ENCODE measurements around the gene RNF7. TPM values are rescaled to one million over a fixed set of nuclear protein-coding genes. Genes with fewer than 3 reads are reported as not detected.
A peak's percentile ranks its signal among the peaks of the same experiment; 100 is the strongest.
"Not testable (repeated sequence)": the region's sequence is repeated elsewhere in the genome, so short reads cannot be mapped to it uniquely, and the experiment has no call there.

The RNF7 gene
- polyA plus RNA-seq, 3 donors from 2014 or later, result 137 to 168 (median 160) TPM

DNA sequence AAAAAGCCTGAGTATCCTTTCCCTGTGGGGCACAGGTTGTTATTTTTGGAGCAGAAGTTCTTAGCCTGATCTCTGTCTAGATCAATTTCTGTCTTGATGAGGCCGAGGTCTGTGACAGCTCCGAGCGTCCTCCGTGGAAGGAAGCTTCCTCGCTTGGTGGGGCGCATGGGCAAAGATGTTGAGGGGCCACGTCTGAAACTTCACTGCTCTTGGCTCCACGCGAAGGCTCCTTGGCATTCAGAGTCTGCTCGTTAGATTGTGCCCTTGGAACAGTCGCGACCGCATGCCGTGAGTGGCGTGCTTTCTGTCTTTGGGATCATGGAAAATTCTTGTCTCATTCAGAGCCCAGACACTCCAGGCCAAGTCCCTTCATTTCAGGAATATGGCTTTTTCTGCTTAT is 38.8 kb downstream of the RNF7 start:
- Mint-ChIP-seq H3K4me1 (no peaks in the 10 kb centered on the region), H3K4me3 (no peak overlapping the region), H3K9me3 (no peaks in the 10 kb centered on the region), H3K27me3 (ENCODE audit: low read depth in 3 of 3) (peaks cover 0 to 4% (median 4%) of the 10 kb centered on the region in 3 donors), H3K27ac (no peak overlapping the region), H3K36me3 (peaks cover 0 to 4% (median 4%) of the 10 kb centered on the region in 3 donors)
- no peak for DNase-seq

DNA sequence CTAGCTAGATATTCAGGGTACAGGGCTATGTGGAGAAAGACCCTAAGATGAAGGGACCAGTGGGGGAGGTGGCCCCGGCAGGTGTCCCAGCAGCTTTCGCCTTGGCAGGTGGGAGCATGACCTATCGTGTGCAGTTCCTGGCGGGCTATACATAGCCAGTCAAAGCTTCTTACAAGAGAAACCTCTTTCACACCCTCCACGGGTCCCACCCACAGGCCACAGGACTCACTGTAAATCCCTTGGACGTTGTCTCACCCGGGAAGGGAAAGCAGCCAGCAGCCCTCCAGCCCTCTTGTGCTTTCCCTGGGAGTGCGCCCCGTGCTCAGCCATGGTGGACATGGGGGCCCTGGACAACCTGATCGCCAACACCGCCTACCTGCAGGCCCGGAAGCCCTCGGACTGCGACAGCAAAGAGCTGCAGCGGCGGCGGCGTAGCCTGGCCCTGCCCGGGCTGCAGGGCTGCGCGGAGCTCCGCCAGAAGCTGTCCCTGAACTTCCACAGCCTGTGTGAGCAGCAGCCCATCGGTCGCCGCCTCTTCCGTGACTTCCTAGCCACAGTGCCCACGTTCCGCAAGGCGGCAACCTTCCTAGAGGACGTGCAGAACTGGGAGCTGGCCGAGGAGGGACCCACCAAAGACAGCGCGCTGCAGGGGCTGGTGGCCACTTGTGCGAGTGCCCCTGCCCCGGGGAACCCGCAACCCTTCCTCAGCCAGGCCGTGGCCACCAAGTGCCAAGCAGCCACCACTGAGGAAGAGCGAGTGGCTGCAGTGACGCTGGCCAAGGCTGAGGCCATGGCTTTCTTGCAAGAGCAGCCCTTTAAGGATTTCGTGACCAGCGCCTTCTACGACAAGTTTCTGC is 40.1 kb downstream of the RNF7 start:
- no peaks in the 10 kb centered on the region for H3K4me1 Mint-ChIP-seq
- H3K27me3 Mint-ChIP-seq (ENCODE audit: low read depth in 3 of 3), result peaks cover 0 to 4% (median 4%) of the 10 kb centered on the region in 3 donors
- H3K27ac Mint-ChIP-seq, result no peak overlapping the region
- no peak for DNase-seq
- no peak overlapping the region for H3K4me3 Mint-ChIP-seq
- H3K9me3 Mint-ChIP-seq, result no peaks in the 10 kb centered on the region
- peaks cover 0 to 4% (median 4%) of the 10 kb centered on the region in 3 donors for H3K36me3 Mint-ChIP-seq

DNA sequence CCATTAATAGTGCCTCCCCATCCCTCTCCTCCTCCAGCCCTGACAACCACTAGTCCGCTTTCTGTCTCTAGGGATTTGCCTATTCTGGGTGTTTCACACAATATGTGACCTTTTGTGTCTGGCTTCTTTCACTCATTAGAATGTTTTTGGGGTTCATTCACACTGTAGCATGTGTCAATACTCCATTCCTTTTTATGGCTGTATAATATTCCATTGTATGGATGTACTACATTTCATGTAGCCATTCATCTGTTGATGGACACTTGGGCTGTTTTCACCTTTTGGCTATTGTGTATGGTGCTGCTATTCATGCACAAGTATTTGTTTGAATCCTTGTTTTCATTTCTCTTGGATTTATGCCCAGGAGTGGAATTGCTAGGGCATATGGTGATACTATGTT is 41.6 kb downstream of the RNF7 start:
- Mint-ChIP-seq H3K9me3 (no peaks in the 10 kb centered on the region), H3K27ac (no peak overlapping the region), H3K4me1 (no peaks in the 10 kb centered on the region), H3K4me3 (no peak overlapping the region), H3K36me3 (peaks cover 4% of the 10 kb centered on the region in 3 donors), H3K27me3 (ENCODE audit: low read depth in 3 of 3) (peaks cover 0 to 7% (median 4%) of the 10 kb centered on the region in 3 donors)
- DNase-seq, result no peak

DNA sequence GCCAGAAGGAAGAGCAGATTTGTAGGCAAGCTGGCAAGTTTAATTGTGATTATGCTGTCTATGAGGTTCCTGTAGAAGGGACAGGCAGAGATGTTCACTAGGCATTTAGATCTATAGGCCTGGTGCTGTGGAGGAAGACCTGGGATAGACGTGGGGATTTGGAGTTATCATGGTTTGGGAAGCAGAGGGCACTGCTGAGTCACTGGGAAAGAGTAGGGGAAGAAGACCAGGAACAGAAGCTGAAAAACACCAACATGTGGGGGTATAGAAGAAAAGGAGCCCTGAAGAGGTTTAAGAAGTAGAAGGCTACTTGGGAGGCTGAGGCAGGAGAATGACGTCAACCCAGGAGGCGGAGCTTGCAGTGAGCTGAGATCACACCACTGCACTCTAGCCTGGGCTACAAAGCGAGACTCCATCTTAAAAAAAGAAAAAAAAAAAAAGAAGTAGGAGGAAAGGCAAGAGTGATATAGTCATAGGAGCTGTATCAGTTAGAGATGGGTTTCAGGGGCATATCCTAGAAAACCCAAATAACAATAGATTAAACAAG is 44.4 kb downstream of the RNF7 start:
- peaks cover 4% of the 10 kb centered on the region in 3 donors for H3K36me3 Mint-ChIP-seq
- H3K27ac Mint-ChIP-seq, result no peak overlapping the region
- no peaks in the 10 kb centered on the region for H3K4me1 Mint-ChIP-seq
- H3K4me3 Mint-ChIP-seq, result no peak overlapping the region
- peaks cover 0 to 7% (median 4%) of the 10 kb centered on the region in 3 donors for H3K27me3 Mint-ChIP-seq (ENCODE audit: low read depth in 3 of 3)
- no peaks in the 10 kb centered on the region for H3K9me3 Mint-ChIP-seq
- no peak for DNase-seq

- H3K9me3 Mint-ChIP-seq, result no peaks in the 10 kb centered on the region
- H3K4me3 Mint-ChIP-seq, result no peak overlapping the region
- no peak for DNase-seq
- H3K27me3 Mint-ChIP-seq (ENCODE audit: low read depth in 3 of 3), result peaks cover 0 to 7% (median 4%) of the 10 kb centered on the region in 3 donors
- H3K27ac Mint-ChIP-seq, result no peak overlapping the region
- peaks cover 4% of the 10 kb centered on the region in 3 donors for H3K36me3 Mint-ChIP-seq
- H3K4me1 Mint-ChIP-seq, result no peaks in the 10 kb centered on the region
Measured at GRCh38 chr3:141783632-141784031, 45.5 kb downstream of the RNF7 start.

DNA sequence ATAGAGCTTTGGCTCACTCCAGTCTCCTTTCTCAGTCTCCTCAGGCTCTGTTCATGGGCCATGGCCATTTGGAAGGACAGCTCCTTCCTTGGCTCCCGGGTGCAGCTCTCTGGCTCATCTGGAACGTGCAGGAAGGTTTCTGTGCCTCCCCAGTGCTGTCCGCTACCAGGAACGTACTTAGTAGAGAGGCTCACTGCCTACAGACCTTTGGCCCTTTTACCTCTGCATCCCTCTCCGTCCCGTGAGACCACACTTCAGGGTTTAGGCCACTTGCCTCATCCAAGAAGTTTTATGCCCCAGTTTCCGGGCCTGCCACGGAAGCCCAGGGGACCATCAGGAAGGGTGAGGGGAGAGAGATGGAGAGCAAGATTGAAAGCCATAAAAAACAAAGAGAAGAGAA is 46.0 kb downstream of the RNF7 start:
- no peaks in the 10 kb centered on the region for H3K9me3 Mint-ChIP-seq
- no peak for DNase-seq
- peaks cover 4% of the 10 kb centered on the region in 3 donors for H3K36me3 Mint-ChIP-seq
- H3K4me3 Mint-ChIP-seq, result no peak overlapping the region
- no peak overlapping the region for H3K27ac Mint-ChIP-seq
- H3K27me3 Mint-ChIP-seq (ENCODE audit: low read depth in 3 of 3), result peaks cover 0 to 7% (median 4%) of the 10 kb centered on the region in 3 donors
- H3K4me1 Mint-ChIP-seq, result no peaks in the 10 kb centered on the region

DNA sequence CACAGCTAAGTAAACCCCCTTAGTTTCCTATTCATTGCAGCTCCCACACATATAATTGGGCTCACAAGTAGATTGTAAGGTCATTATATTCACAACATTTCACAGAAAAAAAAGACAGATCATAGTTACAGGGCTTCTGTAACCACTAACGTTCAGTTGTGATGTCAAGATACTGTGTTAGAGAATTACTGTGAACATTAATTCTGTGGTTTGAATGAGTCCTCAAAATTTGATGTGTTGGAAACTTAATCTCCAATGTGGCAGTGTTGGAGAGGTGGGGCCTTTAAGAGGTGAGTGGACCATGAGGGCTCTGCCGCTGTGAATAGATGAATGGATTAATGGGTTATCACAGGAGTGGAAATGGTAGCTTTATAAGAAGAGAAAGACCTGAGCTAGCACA is 46.4 kb downstream of the RNF7 start:
- DNase-seq, result no peak
- Mint-ChIP-seq H3K4me3 (no peak overlapping the region), H3K27me3 (ENCODE audit: low read depth in 3 of 3) (peaks cover 0 to 7% (median 3%) of the 10 kb centered on the region in 3 donors), H3K9me3 (no peaks in the 10 kb centered on the region), H3K4me1 (no peaks in the 10 kb centered on the region), H3K36me3 (peaks cover 2 to 4% (median 2%) of the 10 kb centered on the region in 3 donors), H3K27ac (no peak overlapping the region)

DNA sequence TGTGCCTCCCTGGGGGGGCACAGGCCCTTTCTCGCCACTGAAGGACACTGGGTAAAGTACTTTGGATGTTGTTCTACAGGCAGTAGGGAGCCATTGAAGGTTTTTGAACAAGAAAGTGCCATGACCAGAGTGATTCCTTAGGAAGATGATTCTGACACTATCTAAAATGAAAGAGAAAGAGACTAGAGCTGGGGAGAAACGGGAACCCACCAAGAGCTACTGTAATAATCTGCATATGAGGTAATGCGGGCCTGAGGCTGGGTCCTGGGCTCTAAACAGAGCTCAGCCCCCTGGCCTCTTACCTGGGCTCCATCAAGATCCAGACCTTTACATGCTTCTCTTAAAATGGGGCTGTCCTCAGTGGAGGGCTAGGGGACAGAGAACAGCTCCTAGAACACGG is 50.1 kb downstream of the RNF7 start:
- Mint-ChIP-seq H3K4me3 (no peak overlapping the region), H3K27me3 (ENCODE audit: low read depth in 3 of 3) (peaks cover 0 to 5% (median 0%) of the 10 kb centered on the region in 3 donors), H3K9me3 (no peaks in the 10 kb centered on the region), H3K27ac (peak overlapping the region in 2 of 6 donors; percentile 32 to 65), H3K4me1 (peaks cover 0 to 2% of the 10 kb centered on the region in 2 donors), H3K36me3 (peaks cover 0 to 4% (median 0%) of the 10 kb centered on the region in 3 donors)
- no peak for DNase-seq

DNA sequence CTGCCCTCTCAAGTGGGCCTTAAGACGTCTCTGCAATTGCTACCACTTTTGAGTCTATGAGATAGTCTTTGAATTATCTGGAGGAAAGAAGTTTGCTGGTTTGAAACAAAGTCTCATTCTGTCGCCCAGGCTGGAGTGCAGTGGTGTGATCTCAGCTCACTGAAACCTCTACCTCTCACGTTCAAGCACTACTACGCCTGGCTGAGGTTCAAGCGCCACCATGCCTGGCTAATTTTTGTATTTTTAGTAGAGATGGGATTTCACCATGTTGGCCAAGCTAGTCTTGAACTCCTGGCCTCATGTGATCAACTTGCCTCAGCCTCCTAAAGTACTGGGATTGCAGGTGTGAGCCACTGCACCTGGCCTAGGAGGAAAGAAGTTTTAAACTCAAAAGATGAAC is 50.7 kb downstream of the RNF7 start:
- H3K27me3 Mint-ChIP-seq (ENCODE audit: low read depth in 3 of 3); H3K4me3 Mint-ChIP-seq; H3K9me3 Mint-ChIP-seq; H3K4me1 Mint-ChIP-seq; H3K36me3 Mint-ChIP-seq; H3K27ac Mint-ChIP-seq; DNase-seq: not testable (repeated sequence)

DNA sequence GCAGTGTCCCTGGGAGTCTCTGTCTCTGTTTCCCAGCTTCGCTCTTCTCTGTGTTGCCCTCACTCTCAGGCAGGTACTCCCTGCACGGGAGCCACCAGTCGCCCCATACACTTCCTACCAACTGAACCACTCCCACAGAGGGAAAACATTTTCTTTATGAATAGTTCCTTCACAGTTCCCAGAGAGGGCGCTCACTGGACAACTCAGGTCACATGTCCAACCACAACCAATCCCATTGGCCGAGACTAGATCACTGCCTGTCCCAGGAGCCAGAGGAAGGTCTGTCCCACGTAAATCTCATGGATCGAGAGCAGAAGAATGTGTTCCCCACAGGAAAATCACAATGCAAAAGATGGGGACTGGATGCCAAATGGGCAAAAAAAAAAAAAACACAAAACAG is 51.2 kb downstream of the RNF7 start:
- Mint-ChIP-seq H3K4me3 (no peak overlapping the region), H3K4me1 (peaks cover 5 to 11% of the 10 kb centered on the region in 2 donors), H3K27ac (no peak overlapping the region), H3K9me3 (no peaks in the 10 kb centered on the region), H3K36me3 (no peaks in the 10 kb centered on the region), H3K27me3 (ENCODE audit: low read depth in 3 of 3) (peaks cover 0 to 3% (median 0%) of the 10 kb centered on the region in 3 donors)
- DNase-seq, result no peak

- peaks cover 0 to 6% (median 3%) of the 10 kb centered on the region in 3 donors for H3K27me3 Mint-ChIP-seq (ENCODE audit: low read depth in 3 of 3)
- no peak for DNase-seq
- H3K4me3 Mint-ChIP-seq, result no peak overlapping the region
- H3K4me1 Mint-ChIP-seq, result peaks cover 14 to 20% of the 10 kb centered on the region in 2 donors
- no peaks in the 10 kb centered on the region for H3K9me3 Mint-ChIP-seq
- no peak overlapping the region for H3K27ac Mint-ChIP-seq
- no peaks in the 10 kb centered on the region for H3K36me3 Mint-ChIP-seq
Measured at GRCh38 chr3:141790171-141790570, 52.1 kb downstream of the RNF7 start.

GRCh38 chr3:141792495-141792894 is 54.4 kb downstream of the RNF7 start:
- Mint-ChIP-seq H3K9me3 (no peaks in the 10 kb centered on the region), H3K27ac (no peak overlapping the region), H3K4me3 (no peak overlapping the region), H3K27me3 (ENCODE audit: low read depth in 3 of 3) (peaks cover 0 to 11% (median 3%) of the 10 kb centered on the region in 3 donors), H3K36me3 (no peaks in the 10 kb centered on the region), H3K4me1 (peaks cover 35 to 43% of the 10 kb centered on the region in 2 donors)
- no peak for DNase-seq

DNA sequence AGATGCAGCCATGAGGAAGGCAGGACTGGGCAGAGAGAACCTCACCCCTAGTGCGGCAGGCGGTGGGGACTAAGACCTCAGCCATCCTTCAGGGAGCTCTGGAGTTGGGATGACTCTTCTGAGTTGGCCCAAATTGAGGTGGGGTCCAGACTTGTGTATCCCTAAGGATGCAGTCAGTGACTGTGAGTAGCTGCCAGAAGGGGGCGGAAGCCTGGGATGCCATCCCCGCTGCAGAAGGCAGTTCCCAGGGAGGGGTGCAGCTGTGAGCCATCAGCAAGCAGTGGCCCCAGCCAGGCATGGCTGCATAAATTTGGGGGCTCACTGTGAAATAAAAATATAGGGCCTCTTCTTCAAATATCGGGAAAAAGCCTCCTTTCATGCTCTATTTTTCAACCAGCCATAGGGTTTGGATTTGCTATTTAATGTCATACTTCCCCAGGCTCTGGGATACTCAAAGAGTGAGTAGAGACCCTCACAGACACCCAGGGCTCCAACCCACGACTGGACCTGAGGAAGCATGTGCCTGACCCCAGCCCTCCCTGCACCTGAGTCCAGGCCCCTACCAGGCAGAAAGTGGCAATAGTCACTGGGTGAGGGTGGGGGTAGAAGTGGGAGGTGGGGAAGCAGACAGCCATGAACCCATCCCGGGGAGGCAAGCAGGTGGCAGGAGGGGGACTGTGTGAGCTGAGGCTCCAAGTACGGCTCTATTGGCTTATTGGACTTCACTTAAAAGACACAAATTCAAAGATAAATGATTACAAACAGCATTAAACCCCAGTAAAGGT is 55.6 kb downstream of the RNF7 start:
- H3K27me3 Mint-ChIP-seq (ENCODE audit: low read depth in 3 of 3), result peaks cover 0 to 14% (median 3%) of the 10 kb centered on the region in 3 donors
- H3K9me3 Mint-ChIP-seq, result no peaks in the 10 kb centered on the region
- H3K4me3 Mint-ChIP-seq, result peak overlapping the region in 1 of 5 donors; percentile 60
- H3K27ac Mint-ChIP-seq, result peak overlapping the region in 5 of 6 donors; percentile 23 to 99 (median 90)
- no peaks in the 10 kb centered on the region for H3K36me3 Mint-ChIP-seq
- no peak for DNase-seq
- peaks cover 47 to 55% of the 10 kb centered on the region in 2 donors for H3K4me1 Mint-ChIP-seq

- H3K9me3 Mint-ChIP-seq, result no peaks in the 10 kb centered on the region
- DNase-seq, result peak in 1 of 3 donors; percentile 12
- peaks cover 0 to 14% (median 3%) of the 10 kb centered on the region in 3 donors for H3K27me3 Mint-ChIP-seq (ENCODE audit: low read depth in 3 of 3)
- peak overlapping the region in 3 of 5 donors; percentile 29 to 93 (median 92) for H3K4me3 Mint-ChIP-seq
- H3K27ac Mint-ChIP-seq, result peak overlapping the region; percentile 92 to 99 (median 98)
- H3K36me3 Mint-ChIP-seq, result no peaks in the 10 kb centered on the region
- peaks cover 60 to 69% of the 10 kb centered on the region in 2 donors for H3K4me1 Mint-ChIP-seq
Measured at GRCh38 chr3:141795276-141795675, 57.2 kb downstream of the RNF7 start.

Data from immature natural killer cell (primary cell).